Measurements from ENCODE around the gene KCNJ16. TPM values are rescaled to one million over a fixed set of nuclear protein-coding genes. Genes with fewer than 3 reads are reported as not detected.

KCNJ16 gene
- total and polyA plus RNA-seq, 9 of the 15 experiments (the other 6 are each of a cell fraction or from before 2014, with no cell fraction given) = 0.01 to 0.75 (median 0.07) TPM; not detected in 4

GRCh38 chr17:70081885-70082284 lies 6.9 kb downstream of the KCNJ16 start:
- BruUV-seq (replicated peaks) = no TSS peak
- no peaks in the 10 kb centered on the region for H3K4me1 ChIP-seq (replicated peaks in 1 of 2; ENCODE audit: control insufficient read depth in 2 of 2, insufficient read depth in 2 of 2, low read length in 2 of 2)
- no peak for DNase-seq (ENCODE audit: extremely low read depth in 1 of 4, low spot score in 3 of 4)
- no peaks in the 10 kb centered on the region for H3K9me3 ChIP-seq (replicated peaks; ENCODE audit: control insufficient read depth, insufficient read depth, low read depth, low read length)
- ChIA-PET CTCF (ENCODE audit: low intra/inter-chr PET ratio) (no interaction called here), POLR2A (no interaction called here)
- no peak overlapping the region for H3K27ac ChIP-seq (ENCODE audit: extremely low read depth, low read depth, low read length)
- no peaks in the 10 kb centered on the region for H3K27me3 ChIP-seq (ENCODE audit: control insufficient read depth in 2 of 2, insufficient read depth in 2 of 2, low read length in 2 of 2)
- no peaks in the 10 kb centered on the region for H3K79me2 ChIP-seq (ENCODE audit: control insufficient read depth, insufficient read depth, low read length)
- no peak overlapping the region for H3K9ac ChIP-seq (ENCODE audit: insufficient read depth in 1 of 2, low read depth in 2 of 2, low read length in 2 of 2)
- no peak overlapping the region for H3K4me2 ChIP-seq (ENCODE audit: insufficient read depth, low read length)
- ATAC-seq = no peak
- no peaks in the 10 kb centered on the region for H3K9me1 ChIP-seq (ENCODE audit: control insufficient read depth, insufficient read depth, low read length)
- TF ChIP-seq IRF9 (tag; IDR thresholded peaks at IDR 0.05) = no peak
- H4K20me1 ChIP-seq (replicated peaks; ENCODE audit: control insufficient read depth, insufficient read depth, low read length) = no peaks in the 10 kb centered on the region
- H2AFZ ChIP-seq (ENCODE audit: low read depth, low read length) = no peak overlapping the region
- 17% methylated on average over 1 of the region's 1 CpG for WGBS (ENCODE audit: insufficient coverage, low coverage, missing lambda C conversion rate)
- intact Hi-C loops (cut with micrococcal nuclease) (no loop called here), in situ Hi-C loops (cut with MboI) (no loop called here)
- no peak overlapping the region for H3K4me3 ChIP-seq
- 0 out of 3 replicates have a peak, but pooled peaks cover 9% of the 10 kb centered on the region for H3K36me3 ChIP-seq (ENCODE audit: control insufficient read depth, insufficient read depth, low read length)
- no peak for FAIRE-seq

GRCh38 chr17:70084476-70084875 lies 9.5 kb downstream of the KCNJ16 start:
- WGBS (ENCODE audit: insufficient coverage, low coverage, missing lambda C conversion rate) = 40% methylated on average over 4 of the region's 4 CpGs
- Histone ChIP-seq H4K20me1 (replicated peaks; ENCODE audit: control insufficient read depth, insufficient read depth, low read length) (no peaks in the 10 kb centered on the region), H3K79me2 (ENCODE audit: control insufficient read depth, insufficient read depth, low read length) (no peaks in the 10 kb centered on the region; the same call in 2 of the 3 replicates), H3K4me3 (no peak overlapping the region), H3K9me1 (ENCODE audit: control insufficient read depth, insufficient read depth, low read length) (no peaks in the 10 kb centered on the region), H3K9ac (ENCODE audit: insufficient read depth in 1 of 2, low read depth in 2 of 2, low read length in 2 of 2) (no peak overlapping the region), H3K9me3 (replicated peaks; ENCODE audit: control insufficient read depth, insufficient read depth, low read depth, low read length) (no peaks in the 10 kb centered on the region), H3K27ac (ENCODE audit: extremely low read depth, low read depth, low read length) (no peak overlapping the region), H3K4me1 (replicated peaks in 1 of 2; ENCODE audit: control insufficient read depth in 2 of 2, insufficient read depth in 2 of 2, low read length in 2 of 2) (no peaks in the 10 kb centered on the region), H2AFZ (ENCODE audit: low read depth, low read length) (no peak overlapping the region), H3K27me3 (ENCODE audit: control insufficient read depth in 2 of 2, insufficient read depth in 2 of 2, low read length in 2 of 2) (no peaks in the 10 kb centered on the region), H3K4me2 (ENCODE audit: insufficient read depth, low read length) (no peak overlapping the region), H3K36me3 (ENCODE audit: control insufficient read depth, insufficient read depth, low read length) (0 out of 3 replicates have a peak, but pooled peaks cover 9% of the 10 kb centered on the region)
- ChIA-PET POLR2A (interaction anchor here (0.6 kb wide), 1 partner anchor 74 kb away, joined by 3 read pairs; no protein-coding TSS in a partner anchor), CTCF (ENCODE audit: low intra/inter-chr PET ratio) (no interaction called here)
- ATAC-seq (no peak), DNase-seq (ENCODE audit: extremely low read depth in 1 of 4, low spot score in 3 of 4) (no peak), FAIRE-seq (no peak)
- BruUV-seq (replicated peaks) = no TSS peak
- intact Hi-C loops (cut with micrococcal nuclease) (no loop called here), in situ Hi-C loops (cut with MboI) (no loop called here)
- no peak for TF ChIP-seq SIRT6 (IDR thresholded peaks at IDR 0.05; ENCODE audit: low read depth, low read length)
- TF ChIP-seq CHD7 (IDR thresholded peaks at IDR 0.05; ENCODE audit: low read depth, low read length) = no peak
